Measurements from ENCODE around the gene IPO4. TPM values are rescaled to one million over a fixed set of nuclear protein-coding genes. Genes with fewer than 3 reads are reported as not detected.
"Not testable (repeated sequence)": the region's sequence is repeated elsewhere in the genome, so short reads cannot be mapped to it uniquely, and the experiment has no call there.

The IPO4 gene
- total and polyA plus RNA-seq, 2 donors = 9.8 to 24.3 TPM

- DNase-seq (ENCODE audit: extremely low spot score) = no peak
- Histone ChIP-seq H3K27ac (ENCODE audit: low read depth) (no peak overlapping the region), H3K4me3 (ENCODE audit: low read depth, low read length) (no peak overlapping the region), H3K36me3 (ENCODE audit: insufficient read depth) (peaks cover under 1% of the 10 kb centered on the region), H3K4me1 (ENCODE audit: insufficient read depth) (no peaks in the 10 kb centered on the region)
- WGBS = 97% methylated on average over 11 of the region's 11 CpGs
Measured at GRCh38 chr14:24206260-24207103, 17.9 kb upstream of the IPO4 start.

DNA sequence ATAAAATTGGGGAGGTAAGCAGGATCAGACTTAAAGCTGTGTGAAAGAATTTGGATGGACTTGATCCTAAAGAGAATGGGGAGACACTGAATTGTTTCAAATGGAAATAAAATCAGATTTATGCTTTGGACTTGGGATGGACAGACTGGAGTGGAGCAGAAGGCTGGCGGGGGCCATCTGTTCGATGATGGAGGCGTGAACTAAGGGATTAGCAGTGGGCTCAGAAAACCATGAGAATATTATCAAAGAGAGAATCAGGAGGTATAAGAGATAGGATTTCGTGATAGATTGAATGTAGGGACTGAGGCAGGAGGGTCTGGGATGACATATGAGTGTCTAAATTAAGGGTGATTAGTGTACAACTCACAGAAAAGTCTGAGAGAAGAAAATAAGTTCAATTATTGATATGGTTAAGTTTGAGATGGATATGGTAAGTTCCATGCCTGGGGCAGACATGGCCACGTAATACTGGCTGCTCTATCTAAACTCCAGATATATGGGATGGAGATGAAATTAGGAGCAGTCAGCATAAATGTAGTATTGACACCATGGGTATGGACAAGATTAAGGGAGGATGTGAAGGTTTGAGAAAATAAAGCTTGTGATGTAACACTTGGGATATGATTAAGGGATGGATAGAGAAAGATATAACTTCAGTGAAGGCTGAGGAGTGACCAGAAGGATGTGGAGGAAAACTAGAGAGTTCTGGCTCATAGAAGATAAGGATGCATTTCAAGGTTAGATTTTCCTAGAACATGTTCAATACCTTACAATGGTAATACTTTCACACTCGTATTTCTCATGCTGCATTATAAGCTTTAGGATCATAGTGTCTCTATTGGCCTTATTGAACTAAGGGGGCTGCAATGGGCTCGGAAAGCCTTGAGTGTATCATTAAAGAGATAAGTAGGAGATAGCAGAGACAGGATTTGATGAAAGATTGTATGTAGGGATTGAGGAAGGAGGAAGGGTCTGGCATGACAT, 15.8 kb upstream of the IPO4 start:
- WGBS = 90% methylated on average over 7 of the region's 7 CpGs

GRCh38 chr14:24203249-24203886, 14.8 kb upstream of the IPO4 start:
- not testable (repeated sequence) for H3K27ac ChIP-seq (ENCODE audit: low read depth); DNase-seq (ENCODE audit: extremely low spot score); H3K4me3 ChIP-seq (ENCODE audit: low read depth, low read length); H3K36me3 ChIP-seq (ENCODE audit: insufficient read depth); H3K4me1 ChIP-seq (ENCODE audit: insufficient read depth)
- 97% methylated on average over 16 of the region's 16 CpGs for WGBS

More for the DNA sequence above, 15.8 kb upstream of the IPO4 start:
- H3K4me3 ChIP-seq (ENCODE audit: low read depth, low read length) = no peak overlapping the region
- peaks cover 2% of the 10 kb centered on the region for H3K36me3 ChIP-seq (ENCODE audit: insufficient read depth)
- no peaks in the 10 kb centered on the region for H3K4me1 ChIP-seq (ENCODE audit: insufficient read depth)
- no peak overlapping the region for H3K27ac ChIP-seq (ENCODE audit: low read depth)
- no peak for DNase-seq (ENCODE audit: extremely low spot score)

DNA sequence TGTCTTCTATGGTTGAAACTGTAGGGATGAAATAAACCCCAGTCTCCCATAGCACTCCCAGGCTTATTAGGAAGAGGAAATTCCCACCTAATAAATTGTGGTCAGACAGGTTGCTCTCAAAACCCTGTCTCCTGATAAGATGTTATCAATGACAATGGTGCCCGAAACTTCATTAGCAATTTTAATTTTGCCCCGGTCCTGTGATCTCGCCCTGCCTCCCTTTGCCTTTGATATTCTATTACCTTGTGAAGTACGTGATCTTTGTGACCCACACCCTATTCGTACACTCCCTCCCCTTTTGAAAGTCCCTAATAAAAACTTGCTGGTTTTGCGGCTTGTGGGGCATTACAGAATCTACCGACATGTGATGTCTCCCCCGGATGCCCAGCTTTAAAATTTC, 13.9 kb upstream of the IPO4 start:
- H3K27ac ChIP-seq (ENCODE audit: low read depth); H3K4me1 ChIP-seq (ENCODE audit: insufficient read depth); H3K4me3 ChIP-seq (ENCODE audit: low read depth, low read length); H3K36me3 ChIP-seq (ENCODE audit: insufficient read depth); DNase-seq (ENCODE audit: extremely low spot score): not testable (repeated sequence)
- WGBS = 81% methylated on average over 8 of the region's 8 CpGs

- Histone ChIP-seq H3K27ac (ENCODE audit: low read depth) (no peak overlapping the region), H3K4me1 (ENCODE audit: insufficient read depth) (peaks cover 1% of the 10 kb centered on the region), H3K36me3 (ENCODE audit: insufficient read depth) (peaks cover 2% of the 10 kb centered on the region), H3K4me3 (ENCODE audit: low read depth, low read length) (no peak overlapping the region)
- no peak for DNase-seq (ENCODE audit: extremely low spot score)
- WGBS = 82% methylated on average over 7 of the region's 7 CpGs
Measured at GRCh38 chr14:24198814-24199524, 10.4 kb upstream of the IPO4 start.

DNA sequence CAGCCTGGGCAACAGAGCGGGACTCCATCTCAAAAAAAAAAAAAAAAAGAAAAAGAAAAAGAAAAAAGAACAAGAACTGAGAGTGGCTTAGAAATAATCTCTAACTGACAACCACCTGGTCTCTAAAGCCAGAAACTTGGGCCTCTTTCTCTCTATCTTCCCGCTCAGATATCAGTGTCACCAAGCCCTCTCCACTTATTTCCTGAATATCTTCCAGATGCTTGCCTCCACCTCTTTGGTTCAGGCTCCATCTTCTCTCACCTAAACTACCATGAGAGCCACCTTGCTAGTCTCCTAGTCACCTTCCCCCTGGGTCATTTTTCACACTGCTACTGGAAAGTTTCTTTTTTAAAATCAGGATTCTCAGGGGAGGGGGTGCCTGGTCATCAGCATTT, 8.4 kb upstream of the IPO4 start:
- H3K36me3 ChIP-seq (ENCODE audit: insufficient read depth) = peaks cover 2% of the 10 kb centered on the region
- DNase-seq (ENCODE audit: extremely low spot score) = no peak
- H3K4me3 ChIP-seq (ENCODE audit: low read depth, low read length) = no peak overlapping the region
- whole genome bisulfite sequencing = 97% methylated on average over 2 of the region's 2 CpGs
- peaks cover 1% of the 10 kb centered on the region for H3K4me1 ChIP-seq (ENCODE audit: insufficient read depth)
- H3K27ac ChIP-seq (ENCODE audit: low read depth) = no peak overlapping the region

DNA sequence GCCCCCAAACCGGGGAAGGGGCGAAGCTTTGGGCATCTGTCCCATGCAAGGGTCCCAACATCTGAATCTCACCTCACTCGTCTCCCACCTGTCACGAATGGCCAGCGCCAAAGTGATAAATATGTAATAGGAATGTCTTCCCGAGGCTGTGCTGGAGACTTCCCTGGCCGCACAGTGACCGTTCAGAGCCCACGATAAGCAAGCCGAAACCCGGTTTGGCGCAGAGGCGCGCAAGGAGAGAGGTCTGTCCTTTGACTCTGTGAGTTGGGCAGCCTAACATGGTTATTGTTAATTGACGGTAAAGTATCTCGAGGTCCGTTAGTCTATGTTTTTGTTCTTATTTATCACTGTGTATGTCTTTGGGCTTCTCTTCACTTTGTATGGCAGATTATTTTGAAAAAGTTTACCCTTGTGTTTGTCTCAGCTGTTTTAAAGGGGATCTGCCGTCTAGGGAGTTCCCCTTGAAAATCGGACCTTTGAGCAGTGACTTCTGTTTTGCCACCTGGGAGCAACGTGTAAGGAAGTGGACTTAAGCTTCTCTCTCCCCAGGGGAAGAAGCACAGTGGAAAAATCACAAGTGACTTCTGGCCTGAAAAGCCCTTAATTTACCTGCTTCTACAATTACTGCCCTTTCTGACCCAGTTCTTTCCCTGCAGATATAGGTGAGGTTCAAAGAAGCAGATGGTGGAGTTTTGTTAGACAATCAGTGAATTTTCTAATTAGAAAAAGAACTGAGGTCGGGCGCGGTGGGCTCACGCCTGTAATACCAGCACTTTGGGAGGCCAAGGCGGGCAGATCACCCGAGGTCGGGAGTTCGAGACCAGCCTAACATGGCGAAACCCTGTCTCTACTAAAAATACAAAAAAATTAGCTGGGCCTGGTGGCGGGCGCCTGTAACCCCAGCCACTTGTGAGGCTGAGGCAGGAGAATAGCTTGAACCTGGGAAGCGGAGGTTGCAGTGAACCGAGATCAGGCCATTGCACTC, 7.7 kb upstream of the IPO4 start:
- H3K4me3 ChIP-seq (ENCODE audit: low read depth, low read length) = peak overlapping the region; percentile 67
- WGBS = 36% methylated on average over 33 of the region's 33 CpGs
- H3K27ac ChIP-seq (ENCODE audit: low read depth) = peak overlapping the region; percentile 94
- no peak for DNase-seq (ENCODE audit: extremely low spot score)
- peaks cover 1% of the 10 kb centered on the region for H3K4me1 ChIP-seq (ENCODE audit: insufficient read depth)
- H3K36me3 ChIP-seq (ENCODE audit: insufficient read depth) = peaks cover under 1% of the 10 kb centered on the region

DNA sequence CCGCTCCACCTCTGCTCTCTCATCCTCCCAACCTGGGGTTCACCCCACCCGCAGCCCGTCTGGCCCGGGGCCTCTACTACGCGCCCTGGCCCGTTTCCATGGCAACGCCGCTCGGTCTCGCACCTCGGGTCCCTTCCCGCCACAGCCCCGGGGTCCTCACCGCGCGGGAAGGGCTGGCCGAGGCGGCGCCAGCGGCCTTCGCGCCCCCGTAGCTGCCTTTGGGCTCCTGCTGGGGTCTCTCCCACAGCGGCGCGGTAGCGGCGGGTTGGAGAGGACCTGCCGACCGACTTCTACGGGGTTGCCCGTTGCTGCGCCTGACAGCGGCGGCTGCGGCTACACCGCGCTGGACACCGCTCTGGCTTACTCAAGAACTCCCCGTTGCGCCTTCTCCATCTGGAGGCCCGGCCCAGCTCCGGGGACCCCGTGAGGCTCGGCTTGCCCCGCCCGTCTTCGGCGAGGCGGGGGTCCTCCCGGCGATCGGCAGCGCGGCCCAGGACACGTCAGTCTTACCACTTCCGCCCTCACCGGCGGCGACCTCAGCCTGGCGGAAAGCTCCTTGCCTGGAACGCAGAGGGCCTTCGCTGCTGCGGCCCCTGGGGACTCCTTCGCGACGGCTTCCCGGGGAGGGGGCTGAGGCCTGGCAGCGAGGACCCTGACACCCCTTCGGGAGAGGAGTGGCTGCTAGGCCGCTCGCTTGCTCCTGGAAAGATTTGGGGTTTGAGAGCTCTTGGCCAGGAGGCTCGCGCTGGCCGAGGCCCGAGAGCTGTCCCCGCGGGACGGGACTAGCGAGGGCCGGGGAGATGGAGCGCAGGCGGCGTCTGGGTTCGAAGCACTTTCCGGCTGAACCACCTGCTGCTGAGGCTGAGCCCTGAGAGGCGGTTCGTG, 6.8 kb upstream of the IPO4 start, which contains the start of gene TM9SF1:
TSS of gene TM9SF1 (minus strand) at position 256 of the 885 bp plus-strand sequence. CDS start 422 bp downstream, outside the sequence.
- peak; percentile 57 for DNase-seq (ENCODE audit: extremely low spot score)
- under 1% methylated on average over 89 of the region's 89 CpGs for WGBS
- Histone ChIP-seq H3K36me3 (ENCODE audit: insufficient read depth) (no peaks in the 10 kb centered on the region), H3K4me1 (ENCODE audit: insufficient read depth) (peaks cover 1% of the 10 kb centered on the region), H3K27ac (ENCODE audit: low read depth) (peak within 1 kb of the TSS; percentile 94), H3K4me3 (ENCODE audit: low read depth, low read length) (peak within 1 kb of the TSS; percentile 67)

GRCh38 chr14:24194873-24195185, 6.2 kb upstream of the IPO4 start:
- 56% methylated on average over 8 of the region's 8 CpGs for WGBS
- DNase-seq (ENCODE audit: extremely low spot score) = no peak
- Histone ChIP-seq H3K36me3 (ENCODE audit: insufficient read depth) (no peaks in the 10 kb centered on the region), H3K4me1 (ENCODE audit: insufficient read depth) (peaks cover 1% of the 10 kb centered on the region), H3K4me3 (ENCODE audit: low read depth, low read length) (peak overlapping the region; percentile 67), H3K27ac (ENCODE audit: low read depth) (peak overlapping the region; percentile 94)

- Histone ChIP-seq H3K36me3 (ENCODE audit: insufficient read depth) (no peaks in the 10 kb centered on the region), H3K4me3 (ENCODE audit: low read depth, low read length) (peak overlapping the region; percentile 67), H3K4me1 (ENCODE audit: insufficient read depth) (peaks cover 1% of the 10 kb centered on the region), H3K27ac (ENCODE audit: low read depth) (no peak overlapping the region)
- DNase-seq (ENCODE audit: extremely low spot score) = no peak
- 81% methylated on average over 7 of the region's 7 CpGs for WGBS
Measured at GRCh38 chr14:24194186-24194872, 5.7 kb upstream of the IPO4 start.

GRCh38 chr14:24192933-24193332, 4.3 kb upstream of the IPO4 start:
- no peak overlapping the region for H3K27ac ChIP-seq (ENCODE audit: low read depth)
- H3K4me3 ChIP-seq (ENCODE audit: low read depth, low read length) = no peak overlapping the region
- 97% methylated on average over 15 of the region's 15 CpGs for WGBS
- DNase-seq (ENCODE audit: extremely low spot score) = no peak
- peaks cover 1% of the 10 kb centered on the region for H3K4me1 ChIP-seq (ENCODE audit: insufficient read depth)
- no peaks in the 10 kb centered on the region for H3K36me3 ChIP-seq (ENCODE audit: insufficient read depth)
